Thyroid gland (tissue), 4 donors: ENCODE data around the gene GIMD1.

Experiments
- POLR2A ChIP-seq, 2 donors: fragments of 450-650 bp; IDR thresholded peaks; one replicate each; pipeline ENCODE4 v1.6.1; 2017; ENCODE audit warnings: antibody characterized with exemption in 2 of 2, mild to moderate bottlenecking in 2 of 2, moderate library complexity in 1 of 2
- TF ChIP-seq, protein P1 (sequence below), 6 experiments: fragments of 200-600 bp in 3 of 6; fragments of 450-650 bp in 3 of 6; sonication (generic) in 3 of 6; IDR thresholded peaks; one replicate each; pipeline ENCODE4 v1.5.1; 2016 to 2019; ENCODE audit warnings: antibody characterized with exemption in 6 of 6, mild to moderate bottlenecking in 2 of 6, inconsistent platforms in 1 of 6, moderate library complexity in 1 of 6

DNA sequence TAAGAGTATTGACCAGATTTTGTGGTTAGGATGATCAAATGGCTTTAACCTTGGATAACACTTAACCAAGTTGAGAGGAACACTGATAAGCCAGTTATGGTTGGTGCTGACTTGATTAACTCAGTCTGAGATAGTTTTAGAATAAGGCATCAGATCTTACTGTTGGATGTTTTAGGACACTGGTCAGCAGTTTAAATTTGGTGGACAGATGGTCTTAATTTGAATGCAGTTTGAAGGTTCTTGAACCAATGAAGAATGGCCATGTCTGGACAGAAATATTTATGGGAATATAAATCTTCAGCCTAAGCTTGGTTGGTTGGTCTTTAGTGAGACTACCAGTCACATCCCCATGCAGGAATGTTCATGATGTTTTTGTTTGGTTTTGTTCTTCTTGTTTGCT, 2.6 kb upstream of the GIMD1 start:
- TF ChIP-seq, protein P1, sequence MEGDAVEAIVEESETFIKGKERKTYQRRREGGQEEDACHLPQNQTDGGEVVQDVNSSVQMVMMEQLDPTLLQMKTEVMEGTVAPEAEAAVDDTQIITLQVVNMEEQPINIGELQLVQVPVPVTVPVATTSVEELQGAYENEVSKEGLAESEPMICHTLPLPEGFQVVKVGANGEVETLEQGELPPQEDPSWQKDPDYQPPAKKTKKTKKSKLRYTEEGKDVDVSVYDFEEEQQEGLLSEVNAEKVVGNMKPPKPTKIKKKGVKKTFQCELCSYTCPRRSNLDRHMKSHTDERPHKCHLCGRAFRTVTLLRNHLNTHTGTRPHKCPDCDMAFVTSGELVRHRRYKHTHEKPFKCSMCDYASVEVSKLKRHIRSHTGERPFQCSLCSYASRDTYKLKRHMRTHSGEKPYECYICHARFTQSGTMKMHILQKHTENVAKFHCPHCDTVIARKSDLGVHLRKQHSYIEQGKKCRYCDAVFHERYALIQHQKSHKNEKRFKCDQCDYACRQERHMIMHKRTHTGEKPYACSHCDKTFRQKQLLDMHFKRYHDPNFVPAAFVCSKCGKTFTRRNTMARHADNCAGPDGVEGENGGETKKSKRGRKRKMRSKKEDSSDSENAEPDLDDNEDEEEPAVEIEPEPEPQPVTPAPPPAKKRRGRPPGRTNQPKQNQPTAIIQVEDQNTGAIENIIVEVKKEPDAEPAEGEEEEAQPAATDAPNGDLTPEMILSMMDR (IDR thresholded peaks at IDR 0.05) = no peak
- TF ChIP-seq POLR2A (IDR thresholded peaks at IDR 0.05) = no peak
